Neuronal stem cell (in vitro differentiated cells): ENCODE measurements around the gene NEIL1.
"Not testable (repeated sequence)": the region's sequence is repeated elsewhere in the genome, so short reads cannot be mapped to it uniquely, and the experiment has no call there.

ENCODE experiments used
- DNase-seq: peaks from one replicate; pipeline ENCODE4 v3.0.0-alpha.2; 2013; ENCODE audit warnings: low spot score
- H2AFZ ChIP-seq: one replicate; pipeline ENCODE4 v1.6.1; 2013; ENCODE audit warnings: mild to moderate bottlenecking, low read length, inconsistent platforms
- H2AK5ac ChIP-seq: 2 replicates; pipeline ENCODE4 v1.6.1; 2013; ENCODE audit warnings: low read depth, mild to moderate bottlenecking, inconsistent platforms, low read length, moderate library complexity, mixed read lengths
- H2BK120ac ChIP-seq: 2 replicates; pipeline ENCODE4 v1.6.1; 2013; ENCODE audit warnings: low read depth, mild to moderate bottlenecking, inconsistent platforms, low read length, moderate library complexity, mixed read lengths
- H2BK12ac ChIP-seq: one replicate; pipeline ENCODE4 v1.6.1; 2013; ENCODE audit warnings: low read length, inconsistent platforms
- H2BK15ac ChIP-seq: 2 replicates; pipeline ENCODE4 v1.6.1; 2013; ENCODE audit warnings: mild to moderate bottlenecking, low read length, inconsistent platforms, mixed read lengths
- H2BK5ac ChIP-seq: one replicate; pipeline ENCODE4 v1.6.1; 2013; ENCODE audit warnings: inconsistent platforms, mild to moderate bottlenecking, low read length, moderate library complexity
- H3K14ac ChIP-seq: one replicate; pipeline ENCODE4 v1.6.1; 2013; ENCODE audit warnings: low read length, inconsistent platforms
- H3K18ac ChIP-seq: 2 replicates; pipeline ENCODE4 v1.6.1; 2013; ENCODE audit warnings: low read length, inconsistent platforms
- H3K23ac ChIP-seq: 2 replicates; pipeline ENCODE4 v1.6.1; 2013; ENCODE audit warnings: low read depth, mild to moderate bottlenecking, mixed read lengths, low read length, inconsistent platforms; ENCODE audit not compliant: poor library complexity
- H3K27ac ChIP-seq: replicated peaks from 3 replicates; pipeline ENCODE4 v1.5.1; 2013; ENCODE audit warnings: low read length, inconsistent platforms
- H3K27me3 ChIP-seq, 3 experiments: 2 replicates each; pipeline ENCODE4 v1.6.1; 2013; ENCODE audit warnings: low read length in 3 of 3, mild to moderate bottlenecking in 2 of 3, inconsistent platforms in 1 of 3, low read depth in 1 of 3, mixed read lengths in 1 of 3, moderate library complexity in 1 of 3; ENCODE audit not compliant: control insufficient read depth in 3 of 3, insufficient read depth in 3 of 3
- H3K36me3 ChIP-seq, 2 donors: replicated peaks in 1 of 2; 2 replicates each; pipeline ENCODE4 v1.6.1; 2013; ENCODE audit warnings: low read length in 2 of 2; ENCODE audit not compliant: control insufficient read depth in 2 of 2, insufficient read depth in 2 of 2
- H3K4ac ChIP-seq: 2 replicates; pipeline ENCODE4 v1.6.1; 2013; ENCODE audit warnings: inconsistent platforms, mild to moderate bottlenecking, low read length, moderate library complexity
- H3K4me1 ChIP-seq, 2 donors: 1 replicate in 1 of 2; 2 replicates in 1 of 2; pipeline ENCODE4 v1.6.1; 2013; ENCODE audit warnings: low read length in 2 of 2, low read depth in 1 of 2; ENCODE audit not compliant: control insufficient read depth in 2 of 2, insufficient read depth in 1 of 2
- H3K4me2 ChIP-seq: one replicate; pipeline ENCODE4 v1.6.1; 2013; ENCODE audit warnings: mild to moderate bottlenecking, low read length, inconsistent platforms; ENCODE audit not compliant: insufficient read depth, poor library complexity, severe bottlenecking
- H3K4me3 ChIP-seq, 2 donors: 2 replicates each; pipeline ENCODE4 v1.5.1; 2013; ENCODE audit warnings: low read length in 2 of 2, mild to moderate bottlenecking in 2 of 2, inconsistent platforms in 1 of 2, moderate library complexity in 1 of 2
- H3K79me1 ChIP-seq: one replicate; pipeline ENCODE4 v1.6.1; 2013; ENCODE audit warnings: low read depth, mild to moderate bottlenecking, inconsistent platforms, low read length, moderate library complexity
- H3K9ac ChIP-seq: one replicate; pipeline ENCODE4 v1.6.1; 2013; ENCODE audit warnings: mild to moderate bottlenecking, low read depth, low read length, inconsistent platforms; ENCODE audit not compliant: poor library complexity
- H3K9me3 ChIP-seq, 2 donors: replicated peaks in 1 of 2; 2 replicates each; pipeline versions ENCODE3 to v1.6.1; 2013; ENCODE audit warnings: low read length in 2 of 2, mild to moderate bottlenecking in 2 of 2, inconsistent platforms in 1 of 2, low read depth in 1 of 2, mixed read lengths in 1 of 2, moderate library complexity in 1 of 2; ENCODE audit not compliant: control insufficient read depth in 2 of 2, insufficient read depth in 1 of 2
- H4K8ac ChIP-seq: one replicate; pipeline ENCODE4 v1.6.1; 2013; ENCODE audit warnings: low read depth, mild to moderate bottlenecking, inconsistent platforms, low read length, moderate library complexity
- H4K91ac ChIP-seq: one replicate; pipeline ENCODE4 v1.6.1; 2013; ENCODE audit warnings: low read length, low read depth, mild to moderate bottlenecking, inconsistent platforms; ENCODE audit not compliant: poor library complexity
- WGBS, 2 donors: extraction: QIAGEN DNeasy Blood & Tissue Kit; methylation state at CpG; one replicate each; pipeline ENCODE4 v1.1.7; 2013; ENCODE audit warnings: missing lambda C conversion rate in 2 of 2, mixed read lengths in 1 of 2; ENCODE audit not compliant: insufficient read length in 2 of 2, insufficient replicate concordance in 1 of 2; ENCODE audit errors: extremely low coverage in 2 of 2; 5-methylcytosine and 5-hydroxymethylcytosine counted together

Gene NEIL1

GRCh38 chr15:75319231-75319897, 27.5 kb upstream of the NEIL1 start:
- not testable (repeated sequence) for H2AFZ ChIP-seq, H3K23ac ChIP-seq, H2BK120ac ChIP-seq

GRCh38 chr15:75321711-75322110, 25.1 kb upstream of the NEIL1 start:
- H2BK12ac ChIP-seq = no peak overlapping the region
- no peaks in the 10 kb centered on the region for H3K4me1 ChIP-seq
- no peak overlapping the region for H2AK5ac ChIP-seq
- no peak overlapping the region for H2BK15ac ChIP-seq
- H3K4ac ChIP-seq = no peak overlapping the region
- H3K23ac ChIP-seq = no peak overlapping the region
- H2BK120ac ChIP-seq = no peak overlapping the region
- H3K9me3 ChIP-seq = no peaks in the 10 kb centered on the region
- H2AFZ ChIP-seq = no peak overlapping the region
- no peak for DNase-seq
- H3K4me3 ChIP-seq = no peak overlapping the region
- no peak overlapping the region for H3K9ac ChIP-seq
- H2BK5ac ChIP-seq = no peak overlapping the region
- H3K4me2 ChIP-seq = no peak overlapping the region
- H3K27ac ChIP-seq = no peak overlapping the region
- WGBS, 2 donors = 100% methylated on average over 4 to 5 of the region's 6 CpGs
- H3K79me1 ChIP-seq = no peaks in the 10 kb centered on the region
- H3K36me3 ChIP-seq = no peaks in the 10 kb centered on the region
- peaks cover 0 to 3% (median 0%) of the 10 kb centered on the region in 3 experiments for H3K27me3 ChIP-seq
- H4K91ac ChIP-seq = no peak overlapping the region
- H4K8ac ChIP-seq = no peak overlapping the region
- no peak overlapping the region for H3K14ac ChIP-seq
- no peak overlapping the region for H3K18ac ChIP-seq

More at GRCh38 chr15:75319231-75319897, 27.5 kb upstream of the NEIL1 start:
- H3K18ac ChIP-seq, H4K8ac ChIP-seq, H3K79me1 ChIP-seq, H2AK5ac ChIP-seq, H3K14ac ChIP-seq, H2BK5ac ChIP-seq, H3K4me2 ChIP-seq, H3K4ac ChIP-seq, H4K91ac ChIP-seq, H3K36me3 ChIP-seq, H3K4me3 ChIP-seq, H3K9ac ChIP-seq, DNase-seq, H2BK15ac ChIP-seq, H3K27me3 ChIP-seq, H3K9me3 ChIP-seq, H3K4me1 ChIP-seq, H2BK12ac ChIP-seq, H3K27ac ChIP-seq: not testable (repeated sequence)
- no CpG with 5 or more reads among the region's 5 CpGs for WGBS, 2 donors

DNA sequence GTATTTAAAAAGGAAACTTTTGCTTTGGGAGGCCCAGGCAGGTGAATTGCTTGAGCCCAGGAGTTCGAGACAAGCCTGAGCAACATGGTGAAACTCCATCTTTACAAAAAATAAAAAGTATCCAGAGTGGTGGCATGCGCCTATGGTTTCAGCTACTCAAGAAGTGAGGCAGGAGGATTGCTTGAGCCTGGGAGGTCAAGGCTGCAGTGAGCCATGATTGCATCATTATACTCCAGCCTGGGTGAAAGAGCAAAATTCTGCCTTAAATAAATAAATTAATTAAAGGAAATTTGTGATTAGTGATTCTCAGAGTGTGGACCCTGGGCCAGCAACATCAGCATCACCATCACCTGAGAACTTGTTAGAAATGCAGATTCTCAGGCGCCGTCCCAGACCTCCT, 20.9 kb upstream of the NEIL1 start:
- H3K4me2 ChIP-seq = no peak overlapping the region
- H3K27me3 ChIP-seq = peaks cover 0 to 14% (median 0%) of the 10 kb centered on the region in 3 experiments
- no peak overlapping the region for H2BK12ac ChIP-seq
- no peak overlapping the region for H4K91ac ChIP-seq
- no peak overlapping the region for H2BK120ac ChIP-seq
- no peaks in the 10 kb centered on the region for H3K9me3 ChIP-seq
- no peak overlapping the region for H3K4me3 ChIP-seq
- no peak overlapping the region for H3K9ac ChIP-seq
- H3K14ac ChIP-seq = no peak overlapping the region
- H3K27ac ChIP-seq = no peak overlapping the region
- no peak overlapping the region for H3K23ac ChIP-seq
- H4K8ac ChIP-seq = no peak overlapping the region
- WGBS, 2 donors = no CpG with 5 or more reads among the region's 4 CpGs
- DNase-seq = no peak
- H2AFZ ChIP-seq = no peak overlapping the region
- no peaks in the 10 kb centered on the region for H3K4me1 ChIP-seq
- H2BK5ac ChIP-seq = no peak overlapping the region
- no peak overlapping the region for H3K4ac ChIP-seq
- no peak overlapping the region for H2BK15ac ChIP-seq
- H3K36me3 ChIP-seq = no peaks in the 10 kb centered on the region
- no peaks in the 10 kb centered on the region for H3K79me1 ChIP-seq
- H2AK5ac ChIP-seq = no peak overlapping the region
- no peak overlapping the region for H3K18ac ChIP-seq

DNA sequence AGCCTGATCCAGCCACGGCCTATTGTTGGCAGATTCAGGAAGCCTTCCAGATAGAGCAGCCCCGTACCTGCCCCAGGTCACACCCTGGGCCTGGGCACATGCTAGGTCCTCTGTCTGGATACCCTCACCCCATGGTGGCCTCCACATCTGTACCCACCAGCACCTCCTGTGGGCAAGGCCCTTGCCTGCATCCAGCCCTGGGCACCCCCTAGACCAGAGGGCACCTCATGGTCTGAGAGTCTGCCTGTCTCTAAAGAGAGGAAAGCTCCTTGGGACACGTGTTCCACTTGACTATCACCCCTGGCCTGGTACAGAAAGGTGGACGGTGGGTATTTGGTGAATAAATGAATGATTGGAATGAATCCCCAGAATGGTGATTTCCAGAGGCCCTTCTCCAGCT, 19.8 kb upstream of the NEIL1 start:
- H3K14ac ChIP-seq = peak overlapping the region; percentile 38
- H3K27ac ChIP-seq = no peak overlapping the region
- no peak for DNase-seq
- H4K91ac ChIP-seq = no peak overlapping the region
- H2AFZ ChIP-seq = no peak overlapping the region
- no CpG with 5 or more reads among the region's 4 CpGs for WGBS, 2 donors
- no peak overlapping the region for H3K4ac ChIP-seq
- no peak overlapping the region for H2BK15ac ChIP-seq
- no peak overlapping the region for H3K4me2 ChIP-seq
- no peak overlapping the region for H2BK120ac ChIP-seq
- peak overlapping the region; percentile 56 for H2AK5ac ChIP-seq
- no peaks in the 10 kb centered on the region for H3K36me3 ChIP-seq
- H3K9me3 ChIP-seq = no peaks in the 10 kb centered on the region
- H2BK12ac ChIP-seq = no peak overlapping the region
- H3K9ac ChIP-seq = peak overlapping the region; percentile 60
- peaks cover 0 to 17% (median 0%) of the 10 kb centered on the region in 3 experiments for H3K27me3 ChIP-seq
- H3K4me3 ChIP-seq = no peak overlapping the region
- H3K18ac ChIP-seq = no peak overlapping the region
- H3K23ac ChIP-seq = peak overlapping the region; percentile 65
- H4K8ac ChIP-seq = no peak overlapping the region
- no peaks in the 10 kb centered on the region for H3K4me1 ChIP-seq
- H2BK5ac ChIP-seq = no peak overlapping the region
- H3K79me1 ChIP-seq = no peaks in the 10 kb centered on the region
